ENCODE measurements around the gene TEAD2. TPM values are rescaled to one million over a fixed set of nuclear protein-coding genes. Genes with fewer than 3 reads are reported as not detected.

TEAD2 gene
- total and polyA plus RNA-seq, 10 of the 15 experiments (the other 5 are each of a cell fraction or from before 2014, with no cell fraction given): 0.04 to 0.26 (median 0.11) TPM; not detected in 3

DNA sequence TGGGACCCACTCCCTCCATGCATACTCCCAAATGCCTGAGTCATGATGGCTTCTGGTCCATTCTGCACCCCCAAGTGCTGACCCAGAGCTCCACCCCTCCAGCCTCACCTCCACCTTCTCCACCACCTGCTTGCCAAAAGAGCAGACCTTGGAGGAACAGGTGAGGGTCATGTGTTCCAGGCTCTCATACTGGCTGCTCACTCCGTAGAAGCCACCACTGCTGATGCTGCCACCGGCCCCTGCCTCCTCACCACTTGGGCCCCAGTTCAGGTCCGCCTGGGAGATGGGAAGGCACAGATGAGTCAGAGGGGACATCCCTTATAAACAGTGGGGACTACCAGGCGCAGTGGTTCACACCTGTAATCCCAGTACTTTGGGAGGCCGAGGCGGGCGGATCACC, 19.1 kb downstream of the TEAD2 start (continued):
- TF ChIP-seq, protein P1, sequence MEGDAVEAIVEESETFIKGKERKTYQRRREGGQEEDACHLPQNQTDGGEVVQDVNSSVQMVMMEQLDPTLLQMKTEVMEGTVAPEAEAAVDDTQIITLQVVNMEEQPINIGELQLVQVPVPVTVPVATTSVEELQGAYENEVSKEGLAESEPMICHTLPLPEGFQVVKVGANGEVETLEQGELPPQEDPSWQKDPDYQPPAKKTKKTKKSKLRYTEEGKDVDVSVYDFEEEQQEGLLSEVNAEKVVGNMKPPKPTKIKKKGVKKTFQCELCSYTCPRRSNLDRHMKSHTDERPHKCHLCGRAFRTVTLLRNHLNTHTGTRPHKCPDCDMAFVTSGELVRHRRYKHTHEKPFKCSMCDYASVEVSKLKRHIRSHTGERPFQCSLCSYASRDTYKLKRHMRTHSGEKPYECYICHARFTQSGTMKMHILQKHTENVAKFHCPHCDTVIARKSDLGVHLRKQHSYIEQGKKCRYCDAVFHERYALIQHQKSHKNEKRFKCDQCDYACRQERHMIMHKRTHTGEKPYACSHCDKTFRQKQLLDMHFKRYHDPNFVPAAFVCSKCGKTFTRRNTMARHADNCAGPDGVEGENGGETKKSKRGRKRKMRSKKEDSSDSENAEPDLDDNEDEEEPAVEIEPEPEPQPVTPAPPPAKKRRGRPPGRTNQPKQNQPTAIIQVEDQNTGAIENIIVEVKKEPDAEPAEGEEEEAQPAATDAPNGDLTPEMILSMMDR (IDR thresholded peaks at IDR 0.05 in 2 of 3, conservative IDR thresholded peaks at IDR 0.05 in 1 of 3; ENCODE audit: control insufficient read depth in 2 of 3, extremely low read depth in 1 of 3, insufficient read depth in 1 of 3, low read depth in 3 of 3, low read length in 3 of 3): no peak
- TF ChIP-seq ASH2L (IDR thresholded peaks at IDR 0.05; ENCODE audit: borderline replicate concordance, low read depth) (no peak), MTA3 (IDR thresholded peaks at IDR 0.05; ENCODE audit: borderline replicate concordance, low read length) (no peak), NFIC (IDR thresholded peaks at IDR 0.05; ENCODE audit: low read depth, low read length) (no peak), IKZF1 (conservative IDR thresholded peaks at IDR 0.05) (peak; percentile 60), WRNIP1 (IDR thresholded peaks at IDR 0.05; ENCODE audit: borderline replicate concordance, low read depth, low read length) (no peak), IKZF2 (IDR thresholded peaks at IDR 0.05) (peak; percentile 29 to 67; a peak in 2 of 4 replicates), EED (IDR thresholded peaks at IDR 0.05; ENCODE audit: low read depth) (0 out of 2 replicates have a peak, but pooled peaks have one; percentile 31)

DNA sequence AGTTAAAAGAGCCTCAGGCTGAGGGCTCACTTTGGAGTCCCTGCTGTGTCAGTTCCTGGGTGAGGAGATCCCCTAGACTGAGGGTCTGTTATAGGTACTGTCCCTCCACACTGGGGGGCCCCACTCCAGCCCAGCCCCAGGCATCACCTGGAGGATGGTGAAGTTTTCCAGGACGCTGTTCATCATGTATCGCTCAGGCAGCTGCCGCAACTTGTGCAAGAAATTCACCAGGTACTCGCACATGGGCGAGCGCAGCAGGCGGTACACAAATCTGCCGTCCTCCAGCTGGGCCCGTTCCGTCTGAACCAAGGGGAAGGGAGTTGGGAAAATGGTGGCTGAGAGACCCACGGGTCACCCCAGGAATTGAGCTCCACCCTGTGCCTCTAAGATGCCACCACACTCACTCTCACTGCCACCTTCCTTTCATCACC, 19.9 kb downstream of the TEAD2 start:
- SMC1A ChIA-PET (ENCODE audit: uncharacterized antibody, unreplicated experiment): interaction anchor here (0.6 to 3.2 kb wide), 2 partner anchors 10 to 102 kb away, joined by 3 to 11 read pairs; no protein-coding TSS in a partner anchor

More for the DNA sequence above, 19.9 kb downstream of the TEAD2 start:
- Histone ChIP-seq H3K4me3 (no peak overlapping the region), H3K27me3 (replicated peaks in 1 of 2; ENCODE audit: control insufficient read depth in 2 of 2, insufficient read depth in 2 of 2, low read length in 1 of 2) (no peaks in the 10 kb centered on the region), H3K4me2 (ENCODE audit: control insufficient read depth, insufficient read depth) (no peak overlapping the region), H3K36me3 (ENCODE audit: control insufficient read depth in 2 of 2, insufficient read depth in 2 of 2, low read length in 1 of 2) (peaks cover 0 to 3% of the 10 kb centered on the region in 2 experiments; a peak in 1 of 4 replicates), H2AFZ (ENCODE audit: control insufficient read depth, low read depth, low read length) (no peak overlapping the region), H3K27ac (ENCODE audit: control insufficient read depth, insufficient read depth) (no peak overlapping the region), H4K20me1 (ENCODE audit: control insufficient read depth, insufficient read depth) (no peaks in the 10 kb centered on the region), H3K79me2 (ENCODE audit: control insufficient read depth, insufficient read depth, low read length) (peaks cover 13% of the 10 kb centered on the region), H3K4me1 (ENCODE audit: control insufficient read depth, insufficient read depth, low read length) (peaks cover 22% of the 10 kb centered on the region), H3K9me3 (replicated peaks; ENCODE audit: control insufficient read depth, insufficient read depth, low read length) (no peaks in the 10 kb centered on the region), H3K9ac (ENCODE audit: control insufficient read depth, insufficient read depth, low read length) (no peak overlapping the region)
- BruUV-seq (replicated peaks): no TSS peak
- WGBS (ENCODE audit: insufficient coverage, insufficient replicate concordance, low lambda C conversion rate, missing lambda C conversion rate): 81% methylated on average over 10 of the region's 11 CpGs
- in situ Hi-C loops (cut with MboI): no loop called here
- ChIA-PET POLR2A (interaction anchor here (0.9 to 1.1 kb wide), 2 partner anchors 10 to 36 kb away, joined by 3 to 5 read pairs; no protein-coding TSS in a partner anchor), RAD21 (ENCODE audit: unreplicated experiment) (interaction anchor here (1.6 kb wide), 1 partner anchor 8 kb away, joined by 4 read pairs; no protein-coding TSS in a partner anchor), CTCF (interaction anchor here (0.6 to 3.0 kb wide), 3 partner anchors 14 to 25 kb away, joined by 3 to 17 read pairs (median 4); no protein-coding TSS in a partner anchor)
- DNase-seq (ENCODE audit: low read depth, low spot score) (no peak), ATAC-seq (no peak), FAIRE-seq (no peak)
- TF ChIP-seq, protein P2, sequence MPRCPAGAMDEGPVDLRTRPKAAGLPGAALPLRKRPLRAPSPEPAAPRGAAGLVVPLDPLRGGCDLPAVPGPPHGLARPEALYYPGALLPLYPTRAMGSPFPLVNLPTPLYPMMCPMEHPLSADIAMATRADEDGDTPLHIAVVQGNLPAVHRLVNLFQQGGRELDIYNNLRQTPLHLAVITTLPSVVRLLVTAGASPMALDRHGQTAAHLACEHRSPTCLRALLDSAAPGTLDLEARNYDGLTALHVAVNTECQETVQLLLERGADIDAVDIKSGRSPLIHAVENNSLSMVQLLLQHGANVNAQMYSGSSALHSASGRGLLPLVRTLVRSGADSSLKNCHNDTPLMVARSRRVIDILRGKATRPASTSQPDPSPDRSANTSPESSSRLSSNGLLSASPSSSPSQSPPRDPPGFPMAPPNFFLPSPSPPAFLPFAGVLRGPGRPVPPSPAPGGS (IDR thresholded peaks at IDR 0.05; ENCODE audit: borderline replicate concordance, insufficient read depth, low read depth, low read length, poor library complexity, severe bottlenecking): peak; percentile 44
- no peak for TF ChIP-seq FOXK2 (IDR thresholded peaks at IDR 0.05)
- intact Hi-C loops (cut with micrococcal nuclease; ENCODE audit: unreplicated experiment): no loop called here
